NK-92 treated with Interleukin-12 subunit alpha and Interleukin-12 subunit beta, amount 100 ng/mL, for 24 hours (cell line): ENCODE results near the gene HK1.

Experiments
- DNase-seq: peaks from one replicate; lab custom pipeline; 2025; lab: John Stamatoyannopoulos, UW

Gene HK1

GRCh38 chr10:69404786-69405185 lies 126.5 kb downstream of the HK1 start:
- DNase-seq: no peak

GRCh38 chr10:69405221-69405620 lies 126.9 kb downstream of the HK1 start:
- no peak for DNase-seq

DNA sequence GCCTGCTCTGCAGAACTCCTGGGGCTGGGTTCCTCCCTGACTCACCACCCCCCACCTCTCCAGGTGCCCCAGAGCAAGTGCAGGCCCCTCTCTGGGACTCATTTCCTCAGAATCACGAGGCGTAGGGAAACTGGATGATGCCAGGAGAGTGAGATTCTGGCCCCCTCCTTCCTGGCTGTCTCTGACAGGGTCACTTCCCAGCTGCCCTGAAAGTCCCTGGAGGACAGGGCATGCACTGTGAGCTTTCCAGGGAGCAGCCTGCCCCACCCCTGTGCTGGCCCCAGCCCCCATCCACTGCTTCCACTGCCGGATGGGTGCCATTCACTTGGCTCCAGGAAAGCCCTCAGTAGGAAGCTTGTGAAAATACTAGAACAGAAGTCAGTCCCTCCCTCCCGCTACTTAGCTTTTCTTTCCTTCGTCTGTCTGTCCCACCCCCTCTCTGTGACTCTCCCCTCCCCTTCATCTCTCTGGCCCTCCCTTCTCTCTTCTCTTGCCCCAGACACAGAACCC lies 128.1 kb downstream of the HK1 start:
- no peak for DNase-seq

- no peak for DNase-seq
Measured at GRCh38 chr10:69406816-69407580, 128.7 kb downstream of the HK1 start.

- no peak for DNase-seq
Measured at GRCh38 chr10:69407621-69408301, 129.5 kb downstream of the HK1 start.

DNA sequence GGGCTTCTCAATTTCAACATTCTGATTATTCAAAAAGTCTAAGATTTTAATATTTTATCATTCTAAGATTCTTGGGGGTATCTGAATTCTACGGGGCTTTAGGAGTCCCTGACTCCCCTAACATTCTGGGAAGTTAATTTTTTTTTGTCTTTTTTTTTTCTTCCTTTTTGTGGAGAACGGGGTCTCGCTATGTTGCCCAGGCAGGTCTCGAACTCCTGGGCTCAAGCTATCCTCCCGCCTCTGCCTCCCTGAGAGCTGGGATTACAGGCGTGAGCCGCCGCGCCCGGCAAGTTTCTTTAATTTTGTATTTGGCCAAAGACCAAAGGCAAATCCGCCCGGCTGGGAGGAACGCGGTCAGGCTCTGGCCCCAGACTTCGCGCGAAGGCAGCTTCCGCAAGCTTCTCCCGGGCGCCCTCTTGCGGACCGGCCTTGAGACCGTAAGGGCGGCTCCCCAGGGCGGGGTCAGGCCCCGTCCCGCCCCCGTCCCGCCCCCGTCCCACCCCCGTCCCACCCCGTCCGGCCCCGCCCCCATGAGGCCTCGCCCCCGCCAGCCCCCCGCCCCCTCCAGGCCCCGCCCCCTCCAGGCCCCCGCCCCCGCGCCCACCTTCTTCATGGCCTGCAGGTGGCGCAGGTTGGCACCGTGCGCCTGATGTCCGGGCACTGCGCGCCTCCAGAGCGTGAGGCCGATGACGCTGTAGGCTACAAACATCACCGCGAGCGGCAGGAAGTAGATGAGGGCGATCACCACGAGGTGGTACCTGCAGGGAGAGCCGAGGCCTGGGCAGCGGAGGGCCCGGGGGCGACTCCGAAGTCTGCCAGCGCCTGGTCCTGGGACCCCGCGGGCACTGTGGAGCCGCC lies 130.3 kb downstream of the HK1 start:
- peak; percentile 69 for DNase-seq

GRCh38 chr10:69409176-69409495 lies 130.8 kb downstream of the HK1 start:
- no peak for DNase-seq

DNA sequence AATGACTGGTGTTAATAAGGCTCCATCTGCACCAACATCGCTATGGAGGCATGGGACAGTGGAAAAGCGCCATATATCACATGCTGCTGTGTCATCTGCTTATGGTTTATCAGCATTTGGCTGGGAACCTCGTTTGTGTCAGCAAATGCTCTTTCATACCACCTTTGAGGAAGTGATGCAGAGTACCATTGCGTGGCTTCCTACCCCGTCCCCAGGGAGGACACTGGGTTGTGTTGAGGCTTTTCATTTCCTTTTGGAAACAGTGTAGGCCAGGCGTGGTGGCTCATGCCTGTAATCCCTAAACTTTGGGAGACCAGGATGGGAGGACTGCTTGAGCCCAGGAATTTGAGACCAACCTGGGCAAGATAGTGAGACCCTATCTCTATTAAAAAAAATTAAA lies 131.7 kb downstream of the HK1 start:
- no peak for DNase-seq

- DNase-seq: no peak
Measured at GRCh38 chr10:69410487-69410886, 132.2 kb downstream of the HK1 start.

GRCh38 chr10:69411476-69411875 lies 133.2 kb downstream of the HK1 start:
- no peak for DNase-seq

DNA sequence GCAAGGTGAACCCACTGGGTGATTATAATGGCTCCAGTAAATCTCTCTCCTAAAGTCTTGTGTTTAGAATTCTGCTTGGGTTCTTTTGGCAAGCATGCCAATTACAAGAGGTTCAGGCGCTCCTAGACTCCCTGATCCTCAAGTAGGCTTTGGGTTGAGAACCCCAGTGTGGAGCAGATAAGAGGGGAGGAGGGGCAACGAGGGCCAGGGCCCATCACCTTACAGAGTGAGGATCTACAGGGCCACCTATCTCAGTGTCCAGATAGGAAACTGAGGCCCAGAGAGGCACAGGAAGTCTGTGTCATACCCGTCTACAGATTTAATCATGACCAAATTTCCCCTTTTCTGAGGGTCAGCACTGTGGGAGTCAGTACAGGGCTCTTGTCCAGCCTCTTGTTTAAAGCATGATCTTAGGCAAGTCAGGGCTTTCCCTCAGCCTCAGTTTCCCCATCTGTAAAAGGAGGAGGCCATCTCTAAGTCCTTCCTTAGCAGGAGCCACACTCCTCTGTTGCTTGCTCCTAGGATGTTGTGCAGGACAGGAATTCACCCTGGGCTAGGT lies 134.0 kb downstream of the HK1 start:
- DNase-seq: no peak

- no peak for DNase-seq
Measured at GRCh38 chr10:69413221-69413865, 135.0 kb downstream of the HK1 start.

GRCh38 chr10:69414036-69415018 lies 136.0 kb downstream of the HK1 start:
- DNase-seq: no peak

GRCh38 chr10:69415049-69415448 lies 136.8 kb downstream of the HK1 start:
- DNase-seq: no peak

GRCh38 chr10:69415951-69416350 lies 137.7 kb downstream of the HK1 start:
- DNase-seq: no peak

- DNase-seq: no peak
Measured at GRCh38 chr10:69416695-69417094, 138.4 kb downstream of the HK1 start, which contains the start of gene TACR2. Gene TACR2, minus strand, starts transcription at chr10:69416918. Its CDS starts 595 bp downstream, at chr10:69416323.

DNA sequence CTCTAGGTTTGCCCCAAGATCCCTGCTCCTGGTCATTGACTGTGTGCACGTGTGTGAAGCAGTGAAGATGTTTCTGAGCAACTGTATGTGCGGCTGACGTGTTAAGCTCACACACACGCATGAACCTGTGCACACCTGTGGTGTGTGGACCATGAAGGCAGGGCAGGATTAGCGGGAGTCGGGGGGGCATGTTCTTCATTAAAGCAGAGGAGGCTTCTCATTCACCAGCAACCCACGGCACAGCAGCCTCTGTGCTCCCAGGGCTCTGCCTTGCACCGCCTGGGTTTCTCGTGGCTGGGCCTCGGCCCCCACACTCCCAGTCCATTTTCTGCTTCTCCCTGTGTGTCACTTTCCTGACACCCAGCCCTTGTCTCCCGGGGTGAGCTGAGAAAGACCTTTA lies 139.2 kb downstream of the HK1 start:
- no peak for DNase-seq

DNA sequence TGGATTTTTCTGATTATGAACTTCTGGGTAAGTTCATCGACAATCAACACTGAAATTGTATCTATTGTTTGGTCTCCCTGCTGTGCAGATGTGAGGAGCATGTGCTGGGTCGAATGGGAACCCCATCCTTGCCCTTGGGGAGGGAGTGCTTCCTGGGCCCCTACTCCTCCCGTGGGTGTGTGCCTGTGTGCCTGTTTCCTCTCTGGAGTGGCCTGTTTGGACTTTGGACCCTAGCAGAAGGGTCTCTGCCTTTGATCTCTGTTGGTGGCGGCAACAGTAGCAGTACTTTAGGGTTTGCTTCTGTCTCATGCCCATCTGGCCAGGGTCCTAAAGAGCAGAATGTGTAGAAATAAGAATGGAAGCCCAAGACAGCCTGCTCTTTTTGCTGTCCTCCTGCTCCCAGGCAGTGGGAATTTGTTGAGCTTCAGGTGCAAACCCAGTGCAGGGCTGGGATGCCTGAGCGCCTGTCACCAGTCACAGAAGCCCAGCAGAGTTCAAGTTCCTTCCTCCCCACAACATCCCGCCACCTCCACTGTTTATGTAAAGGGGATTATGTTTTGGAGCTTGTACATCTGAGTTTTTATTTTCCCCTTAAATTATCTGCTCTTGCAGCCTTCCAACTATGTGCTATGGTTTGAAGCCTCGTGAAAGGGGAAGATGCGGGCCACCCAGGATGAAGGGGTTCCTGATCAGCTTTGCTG lies 139.9 kb downstream of the HK1 start:
- no peak for DNase-seq

GRCh38 chr10:69419096-69419743 lies 140.9 kb downstream of the HK1 start:
- DNase-seq: no peak
